Nephron (organoid): Measurements from ENCODE around the gene SMG7.
A peak's percentile ranks its signal among the peaks of the same experiment; 100 is the strongest.

Experiments
- H3K27ac Mint-ChIP-seq, 3 experiments: 2 replicates each; pipeline ENCODE4 v1.8.0; 2020; ENCODE audit warnings: mixed read lengths in 3 of 3, mild to moderate bottlenecking in 2 of 3, moderate library complexity in 1 of 3
- H3K27me3 Mint-ChIP-seq: 2 replicates; pipeline ENCODE4 v1.8.0; 2021; ENCODE audit warnings: low read depth, mild to moderate bottlenecking, moderate library complexity, mixed read lengths
- H3K36me3 Mint-ChIP-seq: 2 replicates; pipeline ENCODE4 v1.8.0; 2020; ENCODE audit warnings: low read depth, mixed read lengths
- H3K4me1 Mint-ChIP-seq: 2 replicates; pipeline ENCODE4 v1.8.0; 2020; ENCODE audit warnings: mixed read lengths
- H3K4me3 Mint-ChIP-seq, 3 experiments: 2 replicates each; pipeline ENCODE4 v1.8.0; 2020; ENCODE audit warnings: mild to moderate bottlenecking in 3 of 3, mixed read lengths in 3 of 3, moderate library complexity in 2 of 3
- H3K9me3 Mint-ChIP-seq: 2 replicates; pipeline ENCODE4 v1.8.0; 2020; ENCODE audit warnings: mixed read lengths
- TF ChIP-seq, protein P1 (sequence below), 3 experiments: fragments of 200-600 bp; sonication (generic); IDR thresholded peaks; one replicate each; pipeline ENCODE4 v1.5.0; 2021; ENCODE audit warnings: antibody characterized with exemption in 3 of 3; ENCODE audit not compliant: unreplicated experiment in 3 of 3

SMG7 gene

DNA sequence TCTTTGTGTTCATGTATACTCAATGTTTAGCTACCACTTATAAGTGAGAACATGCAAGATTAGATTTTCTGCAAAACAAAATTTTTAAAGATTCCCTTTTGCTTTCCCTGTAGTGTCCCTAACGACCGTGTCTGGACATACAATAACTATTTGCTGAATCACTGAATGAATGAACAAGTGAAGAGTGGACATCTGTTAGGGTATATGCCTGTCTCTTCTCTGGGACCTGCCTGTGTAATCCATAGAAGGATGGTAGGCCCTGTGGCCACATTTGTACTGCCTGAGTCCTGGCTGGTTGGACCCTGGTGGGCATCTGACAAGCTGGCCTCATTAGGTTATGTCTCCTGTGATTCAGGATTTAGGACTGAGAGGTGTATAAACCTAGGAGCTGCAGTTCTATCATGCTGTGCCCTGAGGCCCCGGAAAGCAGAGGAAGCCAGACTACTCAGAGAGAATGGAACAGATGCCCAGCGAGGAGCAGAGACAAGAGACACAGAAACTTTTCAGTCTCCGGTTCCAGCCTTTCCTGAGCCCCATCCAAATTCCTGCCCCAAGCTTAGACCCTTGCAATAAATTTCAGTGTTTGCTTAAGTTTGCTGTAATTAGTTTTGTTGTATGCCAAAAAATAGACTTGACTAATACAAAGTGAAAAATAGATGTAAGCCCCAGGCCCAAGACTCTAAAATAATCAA is 125.5 kb downstream of the SMG7 start:
- H3K36me3 Mint-ChIP-seq, result no peaks in the 10 kb centered on the region
- peak overlapping the region; percentile 79 to 94 (median 89) for H3K27ac Mint-ChIP-seq
- peaks cover 3% of the 10 kb centered on the region for H3K27me3 Mint-ChIP-seq
- no peaks in the 10 kb centered on the region for H3K9me3 Mint-ChIP-seq
- no peak overlapping the region for H3K4me3 Mint-ChIP-seq
- TF ChIP-seq, protein P1, sequence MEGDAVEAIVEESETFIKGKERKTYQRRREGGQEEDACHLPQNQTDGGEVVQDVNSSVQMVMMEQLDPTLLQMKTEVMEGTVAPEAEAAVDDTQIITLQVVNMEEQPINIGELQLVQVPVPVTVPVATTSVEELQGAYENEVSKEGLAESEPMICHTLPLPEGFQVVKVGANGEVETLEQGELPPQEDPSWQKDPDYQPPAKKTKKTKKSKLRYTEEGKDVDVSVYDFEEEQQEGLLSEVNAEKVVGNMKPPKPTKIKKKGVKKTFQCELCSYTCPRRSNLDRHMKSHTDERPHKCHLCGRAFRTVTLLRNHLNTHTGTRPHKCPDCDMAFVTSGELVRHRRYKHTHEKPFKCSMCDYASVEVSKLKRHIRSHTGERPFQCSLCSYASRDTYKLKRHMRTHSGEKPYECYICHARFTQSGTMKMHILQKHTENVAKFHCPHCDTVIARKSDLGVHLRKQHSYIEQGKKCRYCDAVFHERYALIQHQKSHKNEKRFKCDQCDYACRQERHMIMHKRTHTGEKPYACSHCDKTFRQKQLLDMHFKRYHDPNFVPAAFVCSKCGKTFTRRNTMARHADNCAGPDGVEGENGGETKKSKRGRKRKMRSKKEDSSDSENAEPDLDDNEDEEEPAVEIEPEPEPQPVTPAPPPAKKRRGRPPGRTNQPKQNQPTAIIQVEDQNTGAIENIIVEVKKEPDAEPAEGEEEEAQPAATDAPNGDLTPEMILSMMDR (IDR thresholded peaks at IDR 0.05; ENCODE audit: unreplicated experiment in 3 of 3), result no peak
- H3K4me1 Mint-ChIP-seq, result peaks cover 20% of the 10 kb centered on the region

DNA sequence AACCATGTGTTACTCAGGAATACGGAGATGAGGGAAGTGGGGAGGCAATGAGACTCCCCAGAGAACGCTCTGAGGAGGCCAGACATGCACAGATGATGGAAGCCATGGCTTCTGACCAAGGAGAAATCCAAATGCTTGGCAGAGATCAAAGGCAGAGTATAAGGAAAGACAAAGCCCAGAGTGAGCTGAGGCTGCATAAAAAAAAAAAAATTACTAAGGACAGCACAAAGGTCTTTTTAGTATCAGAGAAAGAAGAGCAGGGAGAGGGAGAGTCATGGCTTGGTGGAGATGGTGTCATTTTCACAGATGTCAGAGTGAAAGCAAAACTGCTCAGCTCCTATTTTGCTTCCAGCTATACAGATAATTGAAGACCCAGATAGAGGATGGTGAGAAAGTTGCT is 126.1 kb downstream of the SMG7 start:
- Mint-ChIP-seq H3K4me1 (peaks cover 20% of the 10 kb centered on the region), H3K4me3 (peak overlapping the region in 1 of 3 experiments; percentile 25), H3K9me3 (no peaks in the 10 kb centered on the region)

DNA sequence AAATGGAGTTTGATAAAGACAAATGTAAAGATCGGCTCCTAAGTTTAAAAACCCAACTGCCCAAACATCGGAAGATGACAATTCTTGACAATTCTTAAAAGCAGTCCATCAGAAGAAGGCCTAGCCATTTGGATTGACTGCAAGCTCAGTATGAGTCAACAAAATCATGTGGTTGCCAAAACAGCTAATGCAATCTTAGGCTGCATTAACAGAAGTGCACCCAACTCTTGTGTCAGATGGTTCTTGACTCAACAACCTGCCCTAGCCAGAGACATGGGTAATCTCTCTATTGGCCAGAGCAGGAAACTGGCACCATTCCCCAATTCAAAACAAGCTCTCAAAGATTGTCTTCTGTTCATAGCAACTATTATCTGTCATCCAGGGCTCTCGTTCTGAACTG is 127.8 kb downstream of the SMG7 start:
- H3K9me3 Mint-ChIP-seq, result no peaks in the 10 kb centered on the region
- H3K27me3 Mint-ChIP-seq, result peaks cover 6% of the 10 kb centered on the region
- H3K4me3 Mint-ChIP-seq, result no peak overlapping the region
- no peaks in the 10 kb centered on the region for H3K36me3 Mint-ChIP-seq
- peak overlapping the region in 2 of 3 experiments; percentile 20 to 29 for H3K27ac Mint-ChIP-seq
- peaks cover 35% of the 10 kb centered on the region for H3K4me1 Mint-ChIP-seq
- TF ChIP-seq, protein P1 (IDR thresholded peaks at IDR 0.05; ENCODE audit: unreplicated experiment in 3 of 3), result no peak

More for the DNA sequence above, 126.1 kb downstream of the SMG7 start:
- H3K27ac Mint-ChIP-seq, result peak overlapping the region; percentile 79 to 94 (median 89)
- peaks cover 3% of the 10 kb centered on the region for H3K27me3 Mint-ChIP-seq
- TF ChIP-seq, protein P1 (IDR thresholded peaks at IDR 0.05; ENCODE audit: unreplicated experiment in 3 of 3), result no peak
- no peaks in the 10 kb centered on the region for H3K36me3 Mint-ChIP-seq

DNA sequence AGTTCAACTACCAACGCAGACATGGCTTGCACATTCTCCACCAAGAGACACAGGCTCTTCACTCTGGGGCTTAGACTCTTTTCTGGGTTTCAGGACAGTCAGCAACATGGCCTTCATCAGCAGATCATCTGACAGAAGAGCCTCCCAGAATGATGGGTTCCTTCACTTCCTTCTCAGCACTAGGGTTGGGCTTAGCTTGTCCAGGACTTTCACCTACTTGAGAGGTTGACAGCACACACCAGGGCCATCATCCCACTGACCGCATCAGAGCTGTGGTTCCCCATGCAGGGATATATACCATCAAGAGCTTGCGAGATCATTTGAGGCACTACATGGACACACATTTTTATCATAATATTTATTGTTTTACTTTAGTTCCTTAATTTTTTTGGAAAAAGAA is 128.3 kb downstream of the SMG7 start:
- TF ChIP-seq, protein P1 (IDR thresholded peaks at IDR 0.05; ENCODE audit: unreplicated experiment in 3 of 3), result no peak
- Mint-ChIP-seq H3K4me3 (no peak overlapping the region), H3K9me3 (no peaks in the 10 kb centered on the region)

DNA sequence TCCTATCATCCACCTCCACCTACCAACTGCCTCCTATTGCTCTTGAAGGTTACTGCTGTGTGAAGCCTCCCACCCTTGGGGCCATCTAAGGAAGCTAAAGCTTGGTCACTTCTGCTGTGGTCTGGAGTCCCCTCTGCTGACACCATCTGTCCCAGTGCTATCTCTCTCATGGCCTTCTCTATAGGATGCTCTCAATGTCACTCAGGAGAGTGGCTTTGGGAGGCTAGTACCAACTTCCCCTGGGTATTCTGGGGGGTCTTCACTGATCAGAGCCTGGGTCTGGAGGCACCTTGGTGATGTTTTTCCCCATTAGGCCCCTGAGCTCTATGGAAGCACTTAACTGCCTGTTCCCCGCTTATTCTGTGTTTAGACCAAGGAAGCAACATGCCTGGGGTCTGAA is 130.2 kb downstream of the SMG7 start:
- Mint-ChIP-seq H3K27ac (no peak overlapping the region), H3K27me3 (peaks cover 6% of the 10 kb centered on the region), H3K9me3 (no peaks in the 10 kb centered on the region), H3K36me3 (no peaks in the 10 kb centered on the region), H3K4me1 (peaks cover 37% of the 10 kb centered on the region), H3K4me3 (no peak overlapping the region)
- TF ChIP-seq, protein P1 (IDR thresholded peaks at IDR 0.05; ENCODE audit: unreplicated experiment in 3 of 3), result no peak

More for the DNA sequence above, 128.3 kb downstream of the SMG7 start:
- H3K27ac Mint-ChIP-seq, result peak overlapping the region in 2 of 3 experiments; percentile 20 to 29
- H3K4me1 Mint-ChIP-seq, result peaks cover 40% of the 10 kb centered on the region
- H3K27me3 Mint-ChIP-seq, result peaks cover 6% of the 10 kb centered on the region
- H3K36me3 Mint-ChIP-seq, result no peaks in the 10 kb centered on the region
